ENCODE results near the gene FOXP1. TPM values are rescaled to one million over a fixed set of nuclear protein-coding genes. Genes with fewer than 3 reads are reported as not detected.

FOXP1 gene
- total RNA-seq, 2 donors from 2014 or later: 41.7 to 94.3 TPM

- Histone ChIP-seq H3K9me3 (ENCODE audit: control insufficient read depth, low read length) (no peaks in the 10 kb centered on the region), H3K9ac (ENCODE audit: extremely low read depth, low read length, poor library complexity, severe bottlenecking) (no peak overlapping the region), H3K27ac (ENCODE audit: low read depth, low read length) (peak overlapping the region; percentile 77), H3K27me3 (ENCODE audit: control insufficient read depth, insufficient read depth, low read length, poor library complexity, severe bottlenecking) (no peaks in the 10 kb centered on the region), H3K36me3 (ENCODE audit: control insufficient read depth, insufficient read depth, low read length) (no peaks in the 10 kb centered on the region), H3K4me1 (ENCODE audit: control insufficient read depth, insufficient read depth, low read length) (no peaks in the 10 kb centered on the region), H3K4me3 (ENCODE audit: low read length) (no peak overlapping the region)
- DNase-seq: no peak
- no peak overlapping the region for H3K4me3 Mint-ChIP-seq
- no peak for TF ChIP-seq CTCF (conservative IDR thresholded peaks at IDR 0.05)
- H3K27me3 Mint-ChIP-seq (ENCODE audit: insufficient read depth): no peaks in the 10 kb centered on the region
- peaks cover 23% of the 10 kb centered on the region for H3K4me1 Mint-ChIP-seq
- no peak overlapping the region for H3K27ac Mint-ChIP-seq
- WGBS, 2 experiments (ENCODE audit: insufficient coverage in 1 of 2, insufficient read length in 1 of 2): 80 to 91% methylated on average over 6 to 8 of the region's 8 CpGs
- H3K9me3 Mint-ChIP-seq: no peaks in the 10 kb centered on the region
- peaks cover 28% of the 10 kb centered on the region for H3K36me3 Mint-ChIP-seq (ENCODE audit: low read depth)
Measured at GRCh38 chr3:71110385-71111222, 472.9 kb downstream of the FOXP1 start.

GRCh38 chr3:71109977-71110285 lies 473.6 kb downstream of the FOXP1 start:
- Histone ChIP-seq H3K36me3 (ENCODE audit: control insufficient read depth, insufficient read depth, low read length) (no peaks in the 10 kb centered on the region), H3K4me1 (ENCODE audit: control insufficient read depth, insufficient read depth, low read length) (no peaks in the 10 kb centered on the region), H3K9ac (ENCODE audit: extremely low read depth, low read length, poor library complexity, severe bottlenecking) (no peak overlapping the region), H3K4me3 (ENCODE audit: low read length) (no peak overlapping the region), H3K27ac (ENCODE audit: low read depth, low read length) (peak overlapping the region; percentile 77), H3K27me3 (ENCODE audit: control insufficient read depth, insufficient read depth, low read length, poor library complexity, severe bottlenecking) (no peaks in the 10 kb centered on the region), H3K9me3 (ENCODE audit: control insufficient read depth, low read length) (no peaks in the 10 kb centered on the region)
- Mint-ChIP-seq H3K27ac (no peak overlapping the region), H3K4me1 (peaks cover 30% of the 10 kb centered on the region), H3K4me3 (no peak overlapping the region), H3K9me3 (no peaks in the 10 kb centered on the region), H3K36me3 (ENCODE audit: low read depth) (peaks cover 28% of the 10 kb centered on the region), H3K27me3 (ENCODE audit: insufficient read depth) (no peaks in the 10 kb centered on the region)
- TF ChIP-seq CTCF (conservative IDR thresholded peaks at IDR 0.05): no peak
- DNase-seq: no peak
- 97% methylated on average over 3 of the region's 3 CpGs; no CpG with 5 or more reads in 1 of the 2 experiments for WGBS, 2 experiments (ENCODE audit: insufficient coverage in 1 of 2, insufficient read length in 1 of 2)

- Mint-ChIP-seq H3K4me1 (peaks cover 30% of the 10 kb centered on the region), H3K27ac (no peak overlapping the region), H3K27me3 (ENCODE audit: insufficient read depth) (no peaks in the 10 kb centered on the region), H3K9me3 (no peaks in the 10 kb centered on the region), H3K4me3 (no peak overlapping the region), H3K36me3 (ENCODE audit: low read depth) (peaks cover 28% of the 10 kb centered on the region)
- Histone ChIP-seq H3K27me3 (ENCODE audit: control insufficient read depth, insufficient read depth, low read length, poor library complexity, severe bottlenecking) (no peaks in the 10 kb centered on the region), H3K4me1 (ENCODE audit: control insufficient read depth, insufficient read depth, low read length) (no peaks in the 10 kb centered on the region), H3K27ac (ENCODE audit: low read depth, low read length) (peak overlapping the region; percentile 77), H3K9ac (ENCODE audit: extremely low read depth, low read length, poor library complexity, severe bottlenecking) (no peak overlapping the region), H3K36me3 (ENCODE audit: control insufficient read depth, insufficient read depth, low read length) (no peaks in the 10 kb centered on the region), H3K9me3 (ENCODE audit: control insufficient read depth, low read length) (no peaks in the 10 kb centered on the region), H3K4me3 (ENCODE audit: low read length) (no peak overlapping the region)
- WGBS, 2 experiments (ENCODE audit: insufficient coverage in 1 of 2, insufficient read length in 1 of 2): 80 to 91% methylated on average over 1 to 7 of the region's 8 CpGs
- DNase-seq: no peak
- no peak for TF ChIP-seq CTCF (conservative IDR thresholded peaks at IDR 0.05)
Measured at GRCh38 chr3:71109241-71109976, 474.1 kb downstream of the FOXP1 start.
